ENCODE results near the gene EFCAB12.

GRCh38 chr3:129358772-129359371, 69.6 kb downstream of the EFCAB12 start:
- TF ChIP-seq, protein P1, sequence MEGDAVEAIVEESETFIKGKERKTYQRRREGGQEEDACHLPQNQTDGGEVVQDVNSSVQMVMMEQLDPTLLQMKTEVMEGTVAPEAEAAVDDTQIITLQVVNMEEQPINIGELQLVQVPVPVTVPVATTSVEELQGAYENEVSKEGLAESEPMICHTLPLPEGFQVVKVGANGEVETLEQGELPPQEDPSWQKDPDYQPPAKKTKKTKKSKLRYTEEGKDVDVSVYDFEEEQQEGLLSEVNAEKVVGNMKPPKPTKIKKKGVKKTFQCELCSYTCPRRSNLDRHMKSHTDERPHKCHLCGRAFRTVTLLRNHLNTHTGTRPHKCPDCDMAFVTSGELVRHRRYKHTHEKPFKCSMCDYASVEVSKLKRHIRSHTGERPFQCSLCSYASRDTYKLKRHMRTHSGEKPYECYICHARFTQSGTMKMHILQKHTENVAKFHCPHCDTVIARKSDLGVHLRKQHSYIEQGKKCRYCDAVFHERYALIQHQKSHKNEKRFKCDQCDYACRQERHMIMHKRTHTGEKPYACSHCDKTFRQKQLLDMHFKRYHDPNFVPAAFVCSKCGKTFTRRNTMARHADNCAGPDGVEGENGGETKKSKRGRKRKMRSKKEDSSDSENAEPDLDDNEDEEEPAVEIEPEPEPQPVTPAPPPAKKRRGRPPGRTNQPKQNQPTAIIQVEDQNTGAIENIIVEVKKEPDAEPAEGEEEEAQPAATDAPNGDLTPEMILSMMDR (IDR thresholded peaks at IDR 0.05): no peak
- TF ChIP-seq EP300 (IDR thresholded peaks at IDR 0.05): no peak
- no peak for TF ChIP-seq POLR2A (IDR thresholded peaks at IDR 0.05; ENCODE audit: low read length)
- TF ChIP-seq JUN (IDR thresholded peaks at IDR 0.05): no peak
- no peak for TF ChIP-seq ESRRA (IDR thresholded peaks at IDR 0.05; ENCODE audit: borderline replicate concordance, low read length)
- TF ChIP-seq CEBPB (IDR thresholded peaks at IDR 0.05): no peak
- TF ChIP-seq, protein P2, sequence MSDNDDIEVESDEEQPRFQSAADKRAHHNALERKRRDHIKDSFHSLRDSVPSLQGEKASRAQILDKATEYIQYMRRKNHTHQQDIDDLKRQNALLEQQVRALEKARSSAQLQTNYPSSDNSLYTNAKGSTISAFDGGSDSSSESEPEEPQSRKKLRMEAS (IDR thresholded peaks at IDR 0.05): no peak
- no peak for TF ChIP-seq RAD21 (conservative IDR thresholded peaks at IDR 0.05 in 1 of 2, IDR thresholded peaks at IDR 0.05 in 1 of 2)
- TF ChIP-seq TP53 (CRISPR knock-in tag; IDR thresholded peaks at IDR 0.05): no peak
- TF ChIP-seq CHD4 (IDR thresholded peaks at IDR 0.05; ENCODE audit: borderline replicate concordance): no peak
- TF ChIP-seq MAFK (IDR thresholded peaks at IDR 0.05; ENCODE audit: partially characterized antibody): no peak
- no peak for TF ChIP-seq CBX2 (IDR thresholded peaks at IDR 0.05; ENCODE audit: borderline replicate concordance, low read depth)
- TF ChIP-seq RCOR1 (IDR thresholded peaks at IDR 0.05; ENCODE audit: low read depth, low read length): no peak

All from A549 (cell line).